Fibroblast of skin of right biceps (primary cell): ENCODE results near the gene PPP3CA.

Source experiments
- DNase-seq: peaks from one replicate; pipeline ENCODE4 v3.0.0-alpha.2; 2013

The PPP3CA gene

GRCh38 chr4:101169044-101170014, 178.0 kb downstream of the PPP3CA start:
- peak; percentile 58 for DNase-seq

GRCh38 chr4:101163936-101164335, 183.4 kb downstream of the PPP3CA start:
- DNase-seq: no peak

GRCh38 chr4:101162990-101163380, 184.3 kb downstream of the PPP3CA start:
- DNase-seq: no peak

- DNase-seq: no peak
Observed at GRCh38 chr4:101160792-101161592, 186.3 kb downstream of the PPP3CA start.

GRCh38 chr4:101158507-101158906, 188.8 kb downstream of the PPP3CA start:
- no peak for DNase-seq

GRCh38 chr4:101158134-101158482, 189.2 kb downstream of the PPP3CA start:
- DNase-seq: peak; percentile 59

GRCh38 chr4:101157415-101158133, 189.8 kb downstream of the PPP3CA start:
- no peak for DNase-seq

GRCh38 chr4:101156619-101157310, 190.6 kb downstream of the PPP3CA start:
- no peak for DNase-seq

GRCh38 chr4:101155945-101156344, 191.4 kb downstream of the PPP3CA start:
- DNase-seq: no peak

GRCh38 chr4:101155368-101155767, 192.0 kb downstream of the PPP3CA start:
- peak; percentile 63 for DNase-seq

- DNase-seq: no peak
Observed at GRCh38 chr4:101153653-101154052, 193.7 kb downstream of the PPP3CA start.

- no peak for DNase-seq
Observed at GRCh38 chr4:101152521-101152920, 194.8 kb downstream of the PPP3CA start.

GRCh38 chr4:101148551-101148950, 198.8 kb downstream of the PPP3CA start:
- no peak for DNase-seq

GRCh38 chr4:101147283-101147682, 200.0 kb downstream of the PPP3CA start:
- no peak for DNase-seq

- DNase-seq: no peak
Observed at GRCh38 chr4:101145021-101145420, 202.3 kb downstream of the PPP3CA start.

GRCh38 chr4:101142259-101142658, 205.1 kb downstream of the PPP3CA start:
- no peak for DNase-seq

GRCh38 chr4:101141855-101142254, 205.5 kb downstream of the PPP3CA start:
- no peak for DNase-seq

- DNase-seq: no peak
Observed at GRCh38 chr4:101141230-101141629, 206.1 kb downstream of the PPP3CA start.

- no peak for DNase-seq
Observed at GRCh38 chr4:101140228-101140627, 207.1 kb downstream of the PPP3CA start.

- DNase-seq: no peak
Observed at GRCh38 chr4:101136373-101137370, 210.7 kb downstream of the PPP3CA start.

- DNase-seq: no peak
Observed at GRCh38 chr4:101135371-101136010, 211.8 kb downstream of the PPP3CA start.
